Neural crest cell (in vitro differentiated cells): Measurements from ENCODE around the gene ESR2. TPM values are rescaled to one million over a fixed set of nuclear protein-coding genes. Genes with fewer than 3 reads are reported as not detected.

Experiments used
- DNase-seq: peaks from one replicate; pipeline ENCODE4 v3.0.0; 2021; ENCODE audit warnings: low read depth, mixed read lengths, low spot score
- H3K27ac Mint-ChIP-seq: one replicate; pipeline ENCODE4 v1.8.0; 2021; ENCODE audit warnings: mild to moderate bottlenecking, mixed read lengths; ENCODE audit not compliant: unreplicated experiment
- H3K27me3 Mint-ChIP-seq: 2 replicates; pipeline ENCODE4 v1.8.0; 2021; ENCODE audit warnings: low read depth, mild to moderate bottlenecking, mixed read lengths
- H3K36me3 Mint-ChIP-seq: 2 replicates; pipeline ENCODE4 v1.8.0; 2021; ENCODE audit warnings: low read depth, mild to moderate bottlenecking, mixed read lengths
- H3K4me1 Mint-ChIP-seq: 2 replicates; pipeline ENCODE4 v1.8.0; 2021; ENCODE audit warnings: mixed read lengths
- H3K4me3 Mint-ChIP-seq: one replicate; pipeline ENCODE4 v1.8.0; 2021; ENCODE audit warnings: mild to moderate bottlenecking, mixed read lengths
- H3K9me3 Mint-ChIP-seq: 2 replicates; pipeline ENCODE4 v1.8.0; 2021; ENCODE audit warnings: mixed read lengths
- CTCF ChIP-seq: fragments of 200-600 bp; sonication (generic); conservative IDR thresholded peaks from 2 replicates; pipeline ENCODE4 v1.5.0; 2021; ENCODE audit warnings: antibody characterized with exemption, mild to moderate bottlenecking
- total RNA-seq: library from RNA; stranded (reverse); gene quantifications from 2 replicates; pipeline ENCODE4 v1.2.1, GENCODE V29; 2021

ESR2 gene
- total RNA-seq, 1 donor from 2014 or later: 0.33 TPM

GRCh38 chr14:64210216-64210615 lies 84.0 kb downstream of the ESR2 start:
- Mint-ChIP-seq H3K36me3 (peaks cover 18% of the 10 kb centered on the region), H3K4me1 (peaks cover 13% of the 10 kb centered on the region), H3K9me3 (no peaks in the 10 kb centered on the region), H3K4me3 (no peak overlapping the region), H3K27ac (no peak overlapping the region), H3K27me3 (no peaks in the 10 kb centered on the region)
- no peak for DNase-seq
- no peak for TF ChIP-seq CTCF

GRCh38 chr14:64209444-64210131 lies 84.6 kb downstream of the ESR2 start:
- Mint-ChIP-seq H3K27ac (no peak overlapping the region), H3K4me3 (no peak overlapping the region), H3K4me1 (peaks cover 13% of the 10 kb centered on the region), H3K27me3 (no peaks in the 10 kb centered on the region), H3K9me3 (no peaks in the 10 kb centered on the region), H3K36me3 (peaks cover 17% of the 10 kb centered on the region)
- no peak for TF ChIP-seq CTCF
- no peak for DNase-seq

- Mint-ChIP-seq H3K27me3 (no peaks in the 10 kb centered on the region), H3K4me1 (peaks cover 13% of the 10 kb centered on the region), H3K36me3 (peaks cover 17% of the 10 kb centered on the region), H3K27ac (no peak overlapping the region), H3K9me3 (no peaks in the 10 kb centered on the region), H3K4me3 (no peak overlapping the region)
- TF ChIP-seq CTCF: no peak
- DNase-seq: no peak
These were observed 85.2 kb downstream of the ESR2 start for GRCh38 chr14:64208981-64209380.

- Mint-ChIP-seq H3K9me3 (no peaks in the 10 kb centered on the region), H3K27me3 (no peaks in the 10 kb centered on the region), H3K4me3 (no peak overlapping the region), H3K27ac (no peak overlapping the region), H3K4me1 (peaks cover 13% of the 10 kb centered on the region), H3K36me3 (peaks cover 17% of the 10 kb centered on the region)
- TF ChIP-seq CTCF: no peak
- DNase-seq: no peak
These were observed 85.9 kb downstream of the ESR2 start for GRCh38 chr14:64208261-64208660.

- Mint-ChIP-seq H3K27ac (no peak overlapping the region), H3K4me1 (peaks cover 24% of the 10 kb centered on the region), H3K4me3 (no peak overlapping the region), H3K27me3 (no peaks in the 10 kb centered on the region), H3K36me3 (no peaks in the 10 kb centered on the region), H3K9me3 (no peaks in the 10 kb centered on the region)
- no peak for TF ChIP-seq CTCF
- no peak for DNase-seq
These were observed 90.7 kb downstream of the ESR2 start for GRCh38 chr14:64203366-64204006.
